Osteocyte (in vitro differentiated cells): ENCODE data around the gene INPP5D. TPM values are rescaled to one million over a fixed set of nuclear protein-coding genes. Genes with fewer than 3 reads are reported as not detected.

Experiments used
- DNase-seq: peaks from one replicate; pipeline ENCODE4 v3.0.0; 2021; ENCODE audit warnings: mixed read lengths; ENCODE audit not compliant: unreplicated experiment; ENCODE audit errors: extremely low spot score
- H3K27ac Mint-ChIP-seq: one replicate; pipeline ENCODE4 v1.8.0; 2021; ENCODE audit warnings: mild to moderate bottlenecking, mixed read lengths; ENCODE audit not compliant: unreplicated experiment
- H3K27me3 Mint-ChIP-seq: one replicate; pipeline ENCODE4 v1.8.0; 2021; ENCODE audit warnings: mixed read lengths; ENCODE audit not compliant: unreplicated experiment
- H3K36me3 Mint-ChIP-seq: one replicate; pipeline ENCODE4 v1.8.0; 2021; ENCODE audit warnings: mixed read lengths; ENCODE audit not compliant: unreplicated experiment
- H3K4me1 Mint-ChIP-seq: one replicate; pipeline ENCODE4 v1.8.0; 2021; ENCODE audit warnings: mixed read lengths; ENCODE audit not compliant: unreplicated experiment
- H3K4me3 Mint-ChIP-seq: one replicate; pipeline ENCODE4 v1.8.0; 2021; ENCODE audit warnings: mild to moderate bottlenecking, moderate library complexity, mixed read lengths; ENCODE audit not compliant: unreplicated experiment
- H3K9me3 Mint-ChIP-seq: one replicate; pipeline ENCODE4 v1.8.0; 2021; ENCODE audit warnings: mixed read lengths; ENCODE audit not compliant: unreplicated experiment
- CTCF ChIP-seq: fragments of 200-600 bp; sonication (generic); IDR thresholded peaks from 2 replicates; pipeline ENCODE4 v1.5.0; 2021; ENCODE audit warnings: antibody characterized with exemption, mild to moderate bottlenecking, moderate library complexity
- total RNA-seq: library from RNA; stranded (reverse); gene quantifications from 2 replicates; pipeline ENCODE4 v1.2.1, GENCODE V29; 2021

Gene INPP5D
- total RNA-seq, 1 donor from 2014 or later, result 0.40 TPM

DNA sequence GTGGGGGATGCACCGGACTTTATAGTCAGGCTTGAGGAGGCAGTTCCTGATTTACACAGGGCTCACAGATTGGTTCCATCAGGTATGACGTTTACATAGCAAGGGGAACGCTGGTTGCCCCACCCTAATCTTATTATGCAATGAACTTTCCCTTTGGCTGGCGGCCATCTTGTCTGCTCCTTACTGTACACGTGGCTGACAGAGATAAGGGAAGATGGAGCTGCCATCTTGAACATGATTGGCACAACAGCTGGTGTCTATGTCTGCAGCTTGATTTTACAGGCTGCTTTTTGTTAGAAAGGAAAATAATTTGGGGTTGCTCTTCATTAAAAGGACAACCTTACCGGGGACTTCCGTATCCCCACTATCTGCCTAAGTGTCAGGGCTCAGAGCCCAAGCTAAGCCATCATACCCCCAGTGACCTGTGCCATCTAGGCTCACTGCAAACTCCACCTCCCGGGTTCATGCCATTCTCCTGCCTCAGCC lies 157.8 kb downstream of the INPP5D start:
- Mint-ChIP-seq H3K36me3 (peaks cover 2% of the 10 kb centered on the region), H3K9me3 (no peaks in the 10 kb centered on the region), H3K27ac (no peak overlapping the region), H3K27me3 (peaks cover 13% of the 10 kb centered on the region), H3K4me3 (no peak overlapping the region), H3K4me1 (no peaks in the 10 kb centered on the region)
- no peak for DNase-seq
- no peak for TF ChIP-seq CTCF

DNA sequence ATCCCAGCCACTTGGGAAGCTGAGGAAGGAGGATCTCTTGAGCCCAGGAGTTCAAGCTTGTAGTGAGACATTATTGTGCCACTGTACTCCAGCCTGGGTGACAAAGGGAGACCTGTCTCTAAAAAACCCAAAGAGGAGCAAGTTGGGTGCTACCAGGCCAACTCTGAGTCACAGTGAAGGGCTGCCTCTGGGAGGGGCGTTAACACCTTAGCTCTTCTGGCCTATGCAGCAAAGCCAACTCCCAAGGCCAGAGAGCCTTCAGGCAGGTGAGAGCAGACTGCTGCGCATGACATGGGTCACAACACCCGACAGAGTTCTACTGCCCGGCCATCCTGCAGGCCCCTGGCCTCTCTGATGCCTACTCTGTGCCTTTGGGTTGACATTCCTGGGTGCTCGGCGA lies 158.7 kb downstream of the INPP5D start:
- DNase-seq, result no peak

DNA sequence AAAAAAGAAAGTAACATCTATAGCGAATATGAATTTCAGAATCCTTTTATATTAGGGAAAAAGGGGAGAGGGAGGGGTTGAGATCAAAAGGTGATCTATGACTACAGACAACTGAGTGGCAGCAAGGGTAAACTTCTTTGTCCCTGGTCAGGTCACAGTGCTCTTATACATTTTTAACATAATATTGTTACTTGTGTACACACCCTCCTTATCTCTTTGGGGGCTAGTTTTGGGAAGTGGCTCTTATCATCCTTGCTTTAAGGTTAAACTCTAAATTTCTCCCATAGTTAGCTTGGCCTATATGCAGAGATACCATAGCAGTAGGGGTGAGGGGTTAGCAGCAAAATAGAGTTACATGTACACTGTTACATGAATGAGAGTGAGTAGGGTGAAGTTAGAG lies 159.7 kb downstream of the INPP5D start:
- Mint-ChIP-seq H3K9me3 (no peaks in the 10 kb centered on the region), H3K4me1 (no peaks in the 10 kb centered on the region), H3K27ac (no peak overlapping the region), H3K4me3 (no peak overlapping the region), H3K36me3 (peaks cover 2% of the 10 kb centered on the region), H3K27me3 (peaks cover 19% of the 10 kb centered on the region)
- DNase-seq, result no peak
- no peak for TF ChIP-seq CTCF

More for the DNA sequence above, 158.7 kb downstream of the INPP5D start:
- Mint-ChIP-seq H3K36me3 (peaks cover 2% of the 10 kb centered on the region), H3K4me3 (no peak overlapping the region), H3K27ac (no peak overlapping the region), H3K4me1 (no peaks in the 10 kb centered on the region), H3K27me3 (peaks cover 13% of the 10 kb centered on the region), H3K9me3 (no peaks in the 10 kb centered on the region)
- TF ChIP-seq CTCF, result no peak

- no peak overlapping the region for H3K4me3 Mint-ChIP-seq
- no peaks in the 10 kb centered on the region for H3K4me1 Mint-ChIP-seq
- no peak for DNase-seq
- peaks cover 31% of the 10 kb centered on the region for H3K27me3 Mint-ChIP-seq
- no peak overlapping the region for H3K27ac Mint-ChIP-seq
- no peaks in the 10 kb centered on the region for H3K9me3 Mint-ChIP-seq
- peaks cover 2% of the 10 kb centered on the region for H3K36me3 Mint-ChIP-seq
- no peak for TF ChIP-seq CTCF
These were observed 161.4 kb downstream of the INPP5D start for GRCh38 chr2:233221378-233222063.

GRCh38 chr2:233223059-233223894 lies 163.1 kb downstream of the INPP5D start:
- Mint-ChIP-seq H3K4me1 (no peaks in the 10 kb centered on the region), H3K4me3 (no peak overlapping the region), H3K27me3 (peaks cover 38% of the 10 kb centered on the region), H3K27ac (no peak overlapping the region), H3K9me3 (no peaks in the 10 kb centered on the region), H3K36me3 (peaks cover 2% of the 10 kb centered on the region)
- DNase-seq, result no peak
- TF ChIP-seq CTCF, result no peak
